ENCODE data around the gene TNP1.

Gene TNP1

GRCh38 chr2:216871333-216871934, 11.6 kb upstream of the TNP1 start:
- TF ChIP-seq ISL1 (CRISPR knock-in tag; IDR thresholded peaks at IDR 0.05): no peak
- no peak for TF ChIP-seq BACH2 (CRISPR knock-in tag; IDR thresholded peaks at IDR 0.05; ENCODE audit: borderline replicate concordance)
- TF ChIP-seq PATZ1 (CRISPR knock-in tag; IDR thresholded peaks at IDR 0.05; ENCODE audit: borderline replicate concordance): no peak
- no peak for TF ChIP-seq TOX (CRISPR knock-in tag; IDR thresholded peaks at IDR 0.05; ENCODE audit: borderline replicate concordance)
- TF ChIP-seq SNAI2 (CRISPR knock-in tag; IDR thresholded peaks at IDR 0.05): no peak
- TF ChIP-seq, protein P1, sequence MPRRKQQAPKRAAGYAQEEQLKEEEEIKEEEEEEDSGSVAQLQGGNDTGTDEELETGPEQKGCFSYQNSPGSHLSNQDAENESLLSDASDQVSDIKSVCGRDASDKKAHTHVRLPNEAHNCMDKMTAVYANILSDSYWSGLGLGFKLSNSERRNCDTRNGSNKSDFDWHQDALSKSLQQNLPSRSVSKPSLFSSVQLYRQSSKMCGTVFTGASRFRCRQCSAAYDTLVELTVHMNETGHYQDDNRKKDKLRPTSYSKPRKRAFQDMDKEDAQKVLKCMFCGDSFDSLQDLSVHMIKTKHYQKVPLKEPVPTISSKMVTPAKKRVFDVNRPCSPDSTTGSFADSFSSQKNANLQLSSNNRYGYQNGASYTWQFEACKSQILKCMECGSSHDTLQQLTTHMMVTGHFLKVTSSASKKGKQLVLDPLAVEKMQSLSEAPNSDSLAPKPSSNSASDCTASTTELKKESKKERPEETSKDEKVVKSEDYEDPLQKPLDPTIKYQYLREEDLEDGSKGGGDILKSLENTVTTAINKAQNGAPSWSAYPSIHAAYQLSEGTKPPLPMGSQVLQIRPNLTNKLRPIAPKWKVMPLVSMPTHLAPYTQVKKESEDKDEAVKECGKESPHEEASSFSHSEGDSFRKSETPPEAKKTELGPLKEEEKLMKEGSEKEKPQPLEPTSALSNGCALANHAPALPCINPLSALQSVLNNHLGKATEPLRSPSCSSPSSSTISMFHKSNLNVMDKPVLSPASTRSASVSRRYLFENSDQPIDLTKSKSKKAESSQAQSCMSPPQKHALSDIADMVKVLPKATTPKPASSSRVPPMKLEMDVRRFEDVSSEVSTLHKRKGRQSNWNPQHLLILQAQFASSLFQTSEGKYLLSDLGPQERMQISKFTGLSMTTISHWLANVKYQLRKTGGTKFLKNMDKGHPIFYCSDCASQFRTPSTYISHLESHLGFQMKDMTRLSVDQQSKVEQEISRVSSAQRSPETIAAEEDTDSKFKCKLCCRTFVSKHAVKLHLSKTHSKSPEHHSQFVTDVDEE (CRISPR knock-in tag; IDR thresholded peaks at IDR 0.05): no peak
- no peak for ATAC-seq

GRCh38 chr2:216870508-216871332, 10.9 kb upstream of the TNP1 start:
- TF ChIP-seq BACH2 (CRISPR knock-in tag; IDR thresholded peaks at IDR 0.05; ENCODE audit: borderline replicate concordance) (no peak), SNAI2 (CRISPR knock-in tag; IDR thresholded peaks at IDR 0.05) (no peak)
- ATAC-seq: no peak

- ATAC-seq: no peak
- TF ChIP-seq RARB (CRISPR knock-in tag; IDR thresholded peaks at IDR 0.05) (no peak), ZNF8 (CRISPR knock-in tag; IDR thresholded peaks at IDR 0.05) (no peak), CSDC2 (CRISPR knock-in tag; IDR thresholded peaks at IDR 0.05) (no peak), PATZ1 (CRISPR knock-in tag; IDR thresholded peaks at IDR 0.05; ENCODE audit: borderline replicate concordance) (no peak), GLIS3 (CRISPR knock-in tag; IDR thresholded peaks at IDR 0.05) (no peak), OSR1 (CRISPR knock-in tag; IDR thresholded peaks at IDR 0.05) (no peak), TOX (CRISPR knock-in tag; IDR thresholded peaks at IDR 0.05; ENCODE audit: borderline replicate concordance) (no peak), BACH2 (CRISPR knock-in tag; IDR thresholded peaks at IDR 0.05; ENCODE audit: borderline replicate concordance) (no peak), ISL1 (CRISPR knock-in tag; IDR thresholded peaks at IDR 0.05) (no peak), PPARA (CRISPR knock-in tag; IDR thresholded peaks at IDR 0.05; ENCODE audit: borderline replicate concordance) (no peak), SNAI2 (CRISPR knock-in tag; IDR thresholded peaks at IDR 0.05) (no peak), ARNTL (CRISPR knock-in tag; IDR thresholded peaks at IDR 0.05; ENCODE audit: borderline replicate concordance, low read depth) (no peak), ESRRG (CRISPR knock-in tag; IDR thresholded peaks at IDR 0.05) (no peak), ZNF565 (CRISPR knock-in tag; conservative IDR thresholded peaks at IDR 0.05; ENCODE audit: low read depth) (no peak), TCF4 (CRISPR knock-in tag; IDR thresholded peaks at IDR 0.05; ENCODE audit: borderline replicate concordance) (no peak)
- TF ChIP-seq, protein P1 (CRISPR knock-in tag; IDR thresholded peaks at IDR 0.05): no peak
- TF ChIP-seq, protein P2, sequence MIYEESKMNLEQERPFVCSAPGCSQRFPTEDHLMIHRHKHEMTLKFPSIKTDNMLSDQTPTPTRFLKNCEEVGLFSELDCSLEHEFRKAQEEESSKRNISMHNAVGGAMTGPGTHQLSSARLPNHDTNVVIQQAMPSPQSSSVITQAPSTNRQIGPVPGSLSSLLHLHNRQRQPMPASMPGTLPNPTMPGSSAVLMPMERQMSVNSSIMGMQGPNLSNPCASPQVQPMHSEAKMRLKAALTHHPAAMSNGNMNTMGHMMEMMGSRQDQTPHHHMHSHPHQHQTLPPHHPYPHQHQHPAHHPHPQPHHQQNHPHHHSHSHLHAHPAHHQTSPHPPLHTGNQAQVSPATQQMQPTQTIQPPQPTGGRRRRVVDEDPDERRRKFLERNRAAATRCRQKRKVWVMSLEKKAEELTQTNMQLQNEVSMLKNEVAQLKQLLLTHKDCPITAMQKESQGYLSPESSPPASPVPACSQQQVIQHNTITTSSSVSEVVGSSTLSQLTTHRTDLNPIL (CRISPR knock-in tag; IDR thresholded peaks at IDR 0.05; ENCODE audit: low read depth): no peak
These were observed 6.7 kb upstream of the TNP1 start for GRCh38 chr2:216866515-216867095.

All from SK-N-SH treated with all-trans-retinoic acid at 6 μM for 48 hours (cell line).